ENCODE data around the gene FHIT.
"Not testable (repeated sequence)": the region's sequence is repeated elsewhere in the genome, so short reads cannot be mapped to it uniquely, and the experiment has no call there.

Gene FHIT

GRCh38 chr3:60909526-60909925, 341.7 kb downstream of the FHIT start:
- DNase-seq = no peak

- no peak for DNase-seq
These were observed 345.0 kb downstream of the FHIT start for GRCh38 chr3:60906283-60906682.

GRCh38 chr3:60898321-60898720, 352.9 kb downstream of the FHIT start:
- no peak for DNase-seq

GRCh38 chr3:60893946-60894345, 357.3 kb downstream of the FHIT start:
- no peak for DNase-seq

- no peak for DNase-seq
These were observed 361.0 kb downstream of the FHIT start for GRCh38 chr3:60890226-60890625.

GRCh38 chr3:60888952-60889351, 362.3 kb downstream of the FHIT start:
- DNase-seq = not testable (repeated sequence)

- DNase-seq = no peak
These were observed 363.7 kb downstream of the FHIT start for GRCh38 chr3:60887574-60887973.

- no peak for DNase-seq
These were observed 364.7 kb downstream of the FHIT start for GRCh38 chr3:60886518-60886917.

- DNase-seq = no peak
These were observed 367.2 kb downstream of the FHIT start for GRCh38 chr3:60884005-60884404.

GRCh38 chr3:60877188-60877587, 374.1 kb downstream of the FHIT start:
- DNase-seq = no peak

- no peak for DNase-seq
These were observed 380.9 kb downstream of the FHIT start for GRCh38 chr3:60870396-60870795.

- DNase-seq = no peak
These were observed 384.1 kb downstream of the FHIT start for GRCh38 chr3:60867200-60867599.

- no peak for DNase-seq
These were observed 394.8 kb downstream of the FHIT start for GRCh38 chr3:60856257-60857046.

- no peak for DNase-seq
These were observed 396.0 kb downstream of the FHIT start for GRCh38 chr3:60855250-60855649.

GRCh38 chr3:60854791-60855190, 396.5 kb downstream of the FHIT start:
- no peak for DNase-seq

- no peak for DNase-seq
These were observed 403.5 kb downstream of the FHIT start for GRCh38 chr3:60847791-60848190.

- no peak for DNase-seq
These were observed 407.0 kb downstream of the FHIT start for GRCh38 chr3:60844256-60844655.

GRCh38 chr3:60841355-60841754, 409.9 kb downstream of the FHIT start:
- no peak for DNase-seq

GRCh38 chr3:60839246-60839645, 412.0 kb downstream of the FHIT start:
- DNase-seq = no peak

GRCh38 chr3:60835796-60836195, 415.5 kb downstream of the FHIT start:
- DNase-seq = no peak

- DNase-seq = no peak
These were observed 422.2 kb downstream of the FHIT start for GRCh38 chr3:60829058-60829457.

- DNase-seq = no peak
These were observed 423.6 kb downstream of the FHIT start for GRCh38 chr3:60827666-60828065.

- DNase-seq = no peak
These were observed 424.7 kb downstream of the FHIT start for GRCh38 chr3:60826511-60826910.

- DNase-seq = no peak
These were observed 438.8 kb downstream of the FHIT start for GRCh38 chr3:60812502-60812901.

GRCh38 chr3:60810881-60811280, 440.4 kb downstream of the FHIT start:
- no peak for DNase-seq

All from central memory CD4-positive, alpha-beta T cell (primary cell).